Activated gamma-delta T cell treated with Interleukin-2 at 50 U/mL for 16 hours (primary cell): ENCODE data around the gene BCL2L13.
"Not testable (repeated sequence)": the region's sequence is repeated elsewhere in the genome, so short reads cannot be mapped to it uniquely, and the experiment has no call there.

ENCODE experiments used
- DNase-seq: peaks from one replicate; pipeline ENCODE4 v3.0.0-alpha.2; 2020

Gene BCL2L13

DNA sequence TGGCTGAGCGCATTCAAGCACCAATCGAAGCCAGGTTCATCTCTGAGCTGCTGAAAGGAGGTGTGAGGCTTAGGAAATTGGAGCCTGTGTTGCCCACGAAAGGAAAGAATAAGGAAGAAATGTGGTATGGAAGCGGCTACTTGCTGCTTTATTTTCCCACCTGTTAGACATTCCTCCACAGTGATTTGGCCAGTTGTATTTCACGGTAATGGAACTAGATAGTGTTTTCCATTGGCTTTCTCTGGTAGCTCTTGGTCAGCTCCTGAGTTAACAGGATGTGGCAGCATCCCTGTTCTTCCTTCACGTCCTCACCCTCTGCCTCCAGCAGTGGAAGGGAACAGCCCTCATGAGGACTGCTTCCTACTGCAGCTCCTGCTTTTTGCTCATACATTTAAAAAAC lies 91.0 kb downstream of the BCL2L13 start:
- no peak for DNase-seq

DNA sequence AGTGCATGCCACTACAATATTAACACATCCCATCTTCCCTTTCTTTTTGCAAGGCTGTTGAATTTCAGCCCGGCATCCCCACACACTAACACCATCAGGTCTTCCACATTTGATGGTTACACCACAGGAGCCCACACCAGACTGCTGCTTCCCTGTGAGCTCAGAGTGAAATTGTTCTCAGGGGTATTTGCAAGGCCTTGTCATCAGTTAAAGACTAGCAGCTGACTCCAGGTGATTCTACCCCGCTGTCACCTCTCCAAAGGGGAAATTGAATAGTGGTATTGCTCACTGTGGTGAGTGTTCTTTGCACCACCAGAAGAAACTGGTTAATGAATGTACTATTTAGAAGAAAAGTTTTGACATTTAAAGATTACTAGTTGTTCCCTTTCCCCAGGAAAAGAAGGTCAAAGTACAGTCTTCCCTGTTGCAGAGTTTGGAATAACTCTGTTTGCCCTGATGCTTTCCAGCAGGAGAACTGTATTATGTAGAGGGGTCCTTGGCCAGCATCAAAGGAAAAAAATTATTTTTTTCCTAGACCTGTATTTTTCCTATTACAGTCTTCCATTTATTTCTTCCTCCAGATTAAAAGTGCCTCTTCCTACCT lies 93.8 kb downstream of the BCL2L13 start:
- no peak for DNase-seq

DNA sequence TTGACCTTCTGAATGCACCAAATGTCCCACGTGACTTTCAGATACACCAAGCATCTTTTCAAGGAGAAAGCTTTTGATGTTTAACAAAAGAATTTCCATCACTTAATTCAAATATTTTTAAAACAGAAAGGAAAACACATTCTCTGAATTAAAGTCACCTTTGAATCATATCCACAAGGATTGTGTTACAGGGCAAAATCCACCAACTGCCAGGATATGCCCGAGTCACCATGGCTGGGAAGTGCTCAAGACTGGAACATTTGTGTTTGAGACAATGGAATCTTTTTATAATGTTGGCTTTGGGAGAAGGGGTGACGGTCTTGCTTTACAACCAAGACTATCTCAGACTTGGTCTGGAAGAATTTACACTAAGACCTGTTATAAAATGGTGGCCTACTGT lies 94.9 kb downstream of the BCL2L13 start:
- DNase-seq: no peak

DNA sequence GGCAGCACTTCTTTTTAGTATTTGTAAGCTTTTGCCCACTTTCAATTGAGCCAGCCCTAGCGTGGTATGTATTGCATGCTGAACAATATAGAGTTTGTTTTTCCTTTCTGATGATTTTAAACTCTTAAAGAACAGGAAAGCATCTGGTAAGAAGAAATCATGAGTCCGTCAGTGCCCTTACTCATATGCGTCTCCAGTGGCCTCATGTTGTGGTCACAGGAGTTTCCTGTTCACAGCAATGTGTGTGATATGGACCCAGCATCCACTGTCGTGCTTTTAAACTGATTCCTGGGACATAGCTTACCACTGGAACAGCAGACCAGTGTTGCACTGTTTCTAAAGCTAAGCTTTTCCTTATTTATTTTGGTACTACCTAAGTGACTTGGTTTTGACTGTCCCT lies 95.6 kb downstream of the BCL2L13 start:
- no peak for DNase-seq

DNA sequence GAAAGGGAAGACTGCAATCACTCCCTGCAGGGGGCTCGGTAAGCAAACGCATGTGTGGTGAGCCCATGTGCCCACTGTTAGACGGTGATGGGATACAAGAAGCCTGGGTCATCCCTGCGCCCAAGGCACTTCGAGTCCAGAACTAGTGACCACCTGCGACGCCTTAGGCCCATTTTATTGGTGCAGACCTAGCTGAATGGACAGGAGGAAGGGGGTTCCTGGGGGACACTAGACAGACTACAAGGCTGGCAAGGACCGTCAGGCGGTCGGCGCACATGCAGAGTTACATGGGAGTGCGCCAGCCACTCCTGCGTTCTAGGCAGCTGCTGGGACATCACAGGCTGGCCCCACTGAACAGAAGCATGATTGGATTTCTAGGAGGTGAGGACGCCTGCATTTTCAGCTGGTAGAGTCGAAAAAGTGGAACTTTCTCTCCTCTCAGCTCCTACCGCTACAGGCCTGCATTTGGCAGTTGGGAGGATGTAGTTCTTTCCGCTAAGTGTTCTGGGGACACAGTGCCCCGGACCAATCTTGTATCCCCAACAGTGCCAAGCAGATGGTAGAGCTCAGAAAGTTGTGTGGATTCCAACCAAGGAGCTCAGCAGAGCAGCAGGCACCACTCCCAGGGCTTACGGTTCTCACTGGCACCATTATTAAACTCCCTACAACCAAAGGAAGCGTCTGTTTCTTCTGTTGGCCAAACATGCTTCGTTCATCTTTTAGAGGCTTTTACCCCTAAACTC lies 100.0 kb downstream of the BCL2L13 start:
- no peak for DNase-seq

DNA sequence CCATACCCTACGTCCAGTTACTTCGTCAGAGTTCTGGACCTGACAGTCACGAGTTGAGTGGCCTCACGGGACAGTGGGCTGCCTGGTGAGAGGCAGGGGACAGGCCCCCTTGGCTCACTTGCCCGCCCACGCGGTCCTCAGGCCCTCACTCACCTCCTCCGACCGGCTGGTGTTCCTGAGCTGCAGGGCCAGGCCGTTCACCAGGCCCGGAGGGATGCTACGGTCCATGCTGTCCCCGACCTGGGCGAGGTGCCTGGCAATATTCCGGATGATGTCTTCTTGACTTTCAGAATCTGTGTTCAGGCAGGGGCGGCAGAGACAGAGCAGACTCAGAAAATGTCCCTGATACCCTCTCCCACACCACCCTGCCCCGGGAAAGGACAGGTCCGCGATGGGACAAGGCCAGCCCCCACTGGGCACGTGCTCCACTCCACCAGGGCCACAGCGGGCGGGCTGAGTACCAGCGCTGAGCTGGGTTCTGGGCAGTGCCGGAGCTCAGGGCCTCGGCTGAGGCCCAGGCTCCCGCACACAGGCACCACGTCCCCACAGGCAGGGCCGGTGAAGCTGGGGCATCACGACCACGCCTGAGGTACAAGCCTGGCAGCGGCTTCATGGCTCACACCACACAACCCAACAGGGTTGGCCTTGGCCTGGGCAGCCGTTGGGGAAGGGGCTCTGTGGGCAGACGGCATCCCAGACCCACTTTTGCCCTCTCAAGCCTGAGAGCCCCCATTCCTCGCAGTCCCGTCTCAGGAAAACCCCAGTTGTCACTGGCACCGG lies 100.8 kb downstream of the BCL2L13 start:
- DNase-seq: no peak

DNA sequence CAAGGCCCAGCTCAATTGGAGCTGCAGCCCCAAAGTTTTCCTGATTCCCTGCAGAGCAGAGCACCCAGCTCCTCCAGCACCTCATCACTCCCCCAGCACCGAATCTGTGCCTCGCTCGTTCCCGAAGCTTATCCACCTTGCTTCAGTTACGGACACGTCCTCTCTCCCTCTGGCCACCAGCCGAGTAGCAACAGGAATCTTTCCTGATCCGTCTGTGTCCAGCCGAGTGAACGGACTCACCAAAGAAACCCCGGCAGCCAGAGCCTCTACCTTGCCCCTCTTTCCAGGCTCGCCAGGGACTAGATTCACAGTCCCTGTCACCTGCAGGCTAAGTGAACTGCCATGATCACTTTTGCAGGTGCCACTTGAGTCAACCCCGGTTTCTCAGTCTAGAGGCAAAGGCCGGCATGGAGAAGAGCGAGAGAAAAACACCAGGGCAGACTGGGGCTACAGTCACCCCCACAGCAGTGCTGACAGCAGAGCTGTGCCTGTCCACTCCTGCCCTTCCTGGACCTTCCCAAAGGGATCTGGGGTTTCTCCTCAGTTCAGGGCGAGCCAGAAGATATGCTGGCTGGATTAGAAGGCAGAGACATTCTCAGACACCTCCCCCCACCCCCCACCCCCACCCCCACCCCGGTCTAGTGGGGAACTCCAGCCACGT lies 103.4 kb downstream of the BCL2L13 start:
- DNase-seq: no peak

DNA sequence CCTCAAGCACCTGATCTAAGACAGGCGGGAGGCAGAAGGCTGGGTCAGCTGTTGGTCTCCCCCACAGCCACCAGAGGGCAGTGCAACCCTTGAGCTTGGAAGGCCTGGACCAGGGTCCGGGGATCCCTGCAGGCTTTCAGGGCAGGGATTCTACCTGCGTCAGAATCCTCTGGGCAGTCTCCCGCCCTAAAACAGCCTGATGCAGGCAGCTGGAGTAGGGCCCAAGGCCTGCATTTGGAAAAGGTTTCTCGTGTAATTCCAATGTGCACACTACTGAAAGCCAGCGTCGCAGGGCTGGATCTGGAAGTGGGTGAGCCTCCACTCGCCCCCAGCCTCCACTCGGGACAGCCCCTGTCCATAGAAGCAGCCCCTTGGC lies 104.0 kb downstream of the BCL2L13 start:
- peak; percentile 62 for DNase-seq

DNA sequence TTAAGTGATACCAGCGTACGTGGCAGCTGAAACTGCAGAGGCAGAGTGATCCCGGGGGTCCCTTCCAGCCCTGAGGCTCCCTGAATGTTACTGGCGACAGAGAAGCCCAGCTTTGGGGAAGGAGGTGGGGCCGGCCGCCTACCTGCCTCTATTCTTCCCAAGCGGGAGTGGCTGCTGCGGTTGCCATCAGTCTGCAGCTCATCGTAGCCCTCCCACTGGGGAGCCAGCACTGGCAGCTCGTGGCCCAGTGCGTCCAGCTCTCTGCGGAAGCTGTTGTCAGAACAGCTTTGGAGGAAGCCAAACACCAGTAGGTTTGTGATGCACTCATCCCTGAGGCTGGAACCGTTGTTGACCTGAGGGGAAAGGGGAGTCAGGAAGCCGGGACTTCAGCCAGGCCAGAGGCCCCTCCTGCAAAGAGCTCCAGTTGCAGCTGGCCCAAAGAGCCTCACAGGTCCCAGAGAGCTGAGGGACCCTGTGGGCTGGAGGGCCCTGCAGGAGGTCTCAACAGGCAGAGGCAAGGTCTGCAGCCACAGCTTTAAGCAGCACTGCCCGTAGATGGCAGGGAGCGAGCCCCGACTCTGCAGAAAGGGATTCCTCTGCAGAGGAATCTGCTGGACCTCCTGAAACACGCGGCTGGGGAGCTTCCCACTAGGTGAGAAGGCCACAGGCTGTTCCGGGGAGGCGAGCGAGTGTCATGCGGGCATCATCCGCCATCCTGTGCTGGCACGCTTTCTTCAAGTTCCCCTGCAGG lies 105.3 kb downstream of the BCL2L13 start:
- no peak for DNase-seq

DNA sequence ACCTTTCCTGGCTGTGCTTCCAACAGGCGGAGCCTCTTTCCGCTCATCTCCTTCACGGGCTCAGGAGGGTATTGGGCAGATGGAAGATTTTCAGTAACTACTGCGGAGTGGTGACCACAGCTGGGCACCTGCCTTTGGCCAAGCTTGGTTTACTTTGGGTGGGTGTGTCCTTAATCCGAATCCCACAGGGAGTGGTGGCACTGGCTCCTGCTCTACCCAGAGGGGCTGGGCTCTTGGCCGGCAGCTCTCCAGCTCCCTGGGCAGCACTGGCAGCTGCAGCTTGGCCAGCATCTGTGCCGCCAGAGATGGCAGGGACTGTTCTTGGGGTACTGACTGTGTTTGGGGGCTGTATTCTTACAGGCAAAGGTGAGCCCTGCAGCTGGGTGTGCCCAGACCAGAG lies 105.9 kb downstream of the BCL2L13 start:
- DNase-seq: no peak

DNA sequence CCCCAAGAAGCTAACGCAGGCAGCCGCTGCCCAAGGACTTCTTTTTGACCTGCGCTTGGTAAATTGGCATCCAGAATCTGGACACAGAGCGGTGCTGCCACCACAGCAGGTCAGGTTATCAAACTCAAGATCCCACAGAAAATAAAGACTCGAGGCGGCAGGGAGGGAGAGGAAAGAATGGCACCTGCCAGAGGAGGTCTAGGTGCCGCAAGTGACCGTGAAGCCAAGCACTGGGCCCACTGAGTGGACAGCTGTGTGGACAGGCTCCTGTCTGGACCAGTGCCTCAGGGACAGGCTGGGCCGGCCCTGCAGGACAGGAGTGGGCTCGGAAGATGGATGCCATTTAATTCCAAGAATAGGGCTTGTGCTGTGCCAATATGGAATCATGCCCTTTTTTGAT lies 108.4 kb downstream of the BCL2L13 start:
- no peak for DNase-seq

DNA sequence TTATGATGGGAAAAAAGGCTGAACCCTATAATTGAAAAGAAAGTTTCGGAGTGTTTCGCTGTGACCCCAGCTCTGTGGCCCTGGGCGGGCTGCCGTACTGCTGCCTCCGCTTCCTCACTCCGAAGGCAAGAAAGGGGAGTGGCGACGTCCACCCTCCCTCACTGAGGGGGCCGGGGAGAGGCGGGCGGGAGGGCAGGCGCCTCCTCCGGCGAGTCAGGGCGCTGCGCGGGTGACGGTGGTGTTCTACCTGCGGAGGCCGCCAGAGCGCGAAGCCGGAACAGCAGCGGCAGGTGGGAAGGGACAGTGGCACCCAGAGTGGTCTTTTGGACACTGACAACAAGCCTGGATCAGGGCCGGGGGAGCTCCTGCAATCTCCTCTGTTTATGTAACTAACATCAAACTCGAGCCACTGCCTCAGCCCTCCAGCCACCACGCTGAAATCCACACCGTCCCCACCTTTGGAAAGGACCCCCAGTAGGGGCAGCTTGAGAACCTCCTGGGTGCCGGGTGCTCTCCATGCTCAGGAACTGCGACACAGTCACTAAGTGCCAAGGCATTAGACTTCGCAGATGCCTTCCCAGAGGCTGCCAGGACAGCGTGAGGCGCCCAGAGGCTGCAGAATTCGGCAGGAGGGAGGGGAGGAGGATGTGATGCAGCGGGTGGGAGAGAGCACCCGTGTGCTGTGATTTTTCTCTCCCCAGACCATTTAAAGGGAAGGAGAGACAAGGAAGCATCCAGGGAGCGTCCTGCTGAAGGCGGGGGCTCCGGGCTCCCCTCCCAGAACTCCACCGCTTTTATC lies 110.2 kb downstream of the BCL2L13 start:
- DNase-seq: no peak

DNA sequence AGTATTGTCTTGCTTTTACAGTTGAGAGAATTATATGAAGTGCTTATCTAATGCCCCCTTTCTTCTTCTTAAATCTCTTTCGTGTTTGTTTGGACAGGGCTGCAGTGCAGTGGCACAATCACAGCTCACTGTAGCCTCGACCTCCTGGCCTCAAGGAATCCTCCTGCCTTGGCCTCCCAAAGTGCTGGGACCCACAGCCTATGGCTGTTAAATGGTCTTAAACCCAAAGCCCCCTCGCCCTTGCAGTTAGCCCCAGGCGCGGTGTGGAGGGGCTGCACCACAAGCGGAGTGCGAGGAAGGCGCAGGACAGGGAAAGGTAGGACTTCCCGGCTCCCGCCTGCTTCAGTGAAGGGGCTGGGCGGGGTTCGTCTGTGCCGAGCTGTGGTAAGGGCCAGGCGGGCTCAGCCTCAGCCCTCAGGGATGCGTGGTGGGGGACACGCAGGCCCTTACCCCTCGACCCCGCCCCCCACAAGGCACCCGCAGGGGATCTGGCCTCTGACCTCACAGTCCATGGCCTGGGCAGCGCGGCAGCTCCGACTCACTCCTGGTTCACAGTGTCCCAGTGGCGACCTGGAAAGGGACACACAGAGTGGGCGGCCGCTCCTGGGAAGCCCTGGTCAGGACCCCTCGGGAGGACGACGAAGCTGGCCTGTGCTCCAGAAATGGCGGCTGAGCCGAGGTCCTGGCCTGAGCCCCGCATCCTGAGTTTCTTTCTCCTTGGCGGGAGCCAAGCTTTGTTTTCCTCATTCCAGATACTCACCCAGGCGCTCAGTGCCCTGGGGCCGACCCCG lies 111.2 kb downstream of the BCL2L13 start:
- no peak for DNase-seq

DNA sequence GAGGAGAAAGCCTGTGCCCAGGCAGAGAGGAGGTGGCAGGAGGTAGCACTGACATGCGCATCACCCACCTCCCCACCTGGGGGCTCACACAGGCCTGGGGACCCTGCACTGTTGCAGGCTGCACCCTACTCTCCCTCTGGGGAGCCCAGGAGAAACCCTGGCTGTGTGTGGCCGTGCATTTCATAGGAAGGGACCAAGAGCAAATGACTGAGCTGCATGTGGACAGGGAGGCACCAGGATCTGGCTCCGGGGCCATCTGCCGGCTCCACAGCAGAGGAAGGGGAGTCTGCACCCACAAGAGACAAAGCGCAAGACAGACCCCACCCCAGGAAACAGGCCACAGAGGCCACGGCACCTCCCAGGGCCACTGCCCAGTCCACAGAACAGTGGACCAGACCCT lies 113.0 kb downstream of the BCL2L13 start:
- DNase-seq: no peak

DNA sequence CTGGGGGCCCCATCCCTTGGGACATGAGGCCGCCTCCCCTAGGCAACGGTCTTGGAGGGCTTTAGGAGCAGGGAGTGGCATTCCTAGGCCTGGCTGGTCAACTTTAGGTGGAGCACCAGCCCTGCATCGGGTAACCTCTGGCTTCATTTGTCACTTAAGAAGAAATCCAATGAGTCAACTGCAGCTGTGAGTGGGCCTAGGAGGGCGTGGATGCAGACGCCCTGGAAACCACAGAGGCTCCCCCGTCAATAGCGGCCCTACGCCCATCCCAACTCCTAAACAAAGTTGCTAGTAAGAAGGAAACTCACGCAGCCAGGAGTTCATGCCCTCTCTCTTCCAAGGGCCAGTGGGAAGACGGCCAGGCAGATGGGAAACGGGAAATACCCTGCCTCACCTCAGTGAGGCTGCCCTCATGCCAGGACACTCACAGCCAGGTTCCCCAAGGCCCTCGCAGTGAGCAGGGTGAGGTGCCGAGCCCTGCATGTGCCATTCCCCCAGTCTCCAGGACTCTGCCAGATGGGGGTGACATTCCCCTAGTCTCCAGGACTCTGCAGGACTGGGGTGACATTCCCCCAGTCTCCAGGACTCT lies 114.9 kb downstream of the BCL2L13 start:
- no peak for DNase-seq

DNA sequence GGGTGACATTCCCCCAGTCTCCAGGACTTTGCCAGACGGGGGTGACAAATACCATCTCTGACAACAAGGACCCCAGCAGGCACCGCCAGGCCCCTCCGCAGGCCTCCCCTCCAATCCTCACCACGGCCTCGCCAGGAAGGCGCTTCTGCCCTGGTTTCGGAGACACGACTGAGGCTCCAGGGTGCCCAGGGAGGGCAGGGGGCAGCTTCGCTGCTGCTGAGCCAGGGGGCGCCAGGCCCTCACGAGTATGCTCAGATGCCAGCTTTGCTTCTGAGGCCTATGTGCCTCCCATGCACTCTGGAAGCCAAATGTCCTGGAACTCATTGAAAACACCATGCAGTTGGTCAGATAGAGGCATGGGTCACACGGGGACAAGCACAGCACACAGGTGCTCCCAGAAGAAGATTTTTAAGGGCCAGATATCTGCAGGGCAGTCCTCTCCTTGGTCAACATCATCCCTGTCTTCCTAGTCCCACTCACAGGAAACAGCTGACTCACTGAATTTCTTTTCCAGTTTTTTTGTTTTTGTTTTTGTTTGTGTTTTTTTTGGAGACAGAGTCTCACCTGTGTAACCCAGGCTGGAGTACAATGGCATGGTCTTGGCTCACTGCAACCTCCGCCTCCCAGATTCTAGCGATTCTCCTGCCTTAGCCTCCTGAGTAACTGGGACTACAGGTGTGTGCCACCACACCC lies 115.8 kb downstream of the BCL2L13 start:
- DNase-seq: no peak

DNA sequence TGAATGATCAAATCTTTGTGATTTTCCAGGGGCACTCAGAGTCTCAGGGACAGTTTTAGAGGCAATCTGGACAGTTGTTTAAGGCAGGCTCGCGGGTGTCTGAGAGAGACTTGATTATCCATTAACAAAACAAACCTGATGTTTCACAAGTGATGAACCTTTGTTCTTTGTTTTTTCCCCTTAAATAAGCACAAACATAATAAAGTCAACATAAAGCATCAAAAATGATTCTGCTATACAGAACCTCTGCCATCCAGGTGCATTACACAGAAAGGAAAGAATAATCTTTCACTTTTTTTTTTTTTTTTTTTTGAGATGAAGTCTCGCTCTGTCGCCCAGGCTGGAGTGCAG lies 122.6 kb downstream of the BCL2L13 start:
- no peak for DNase-seq

DNA sequence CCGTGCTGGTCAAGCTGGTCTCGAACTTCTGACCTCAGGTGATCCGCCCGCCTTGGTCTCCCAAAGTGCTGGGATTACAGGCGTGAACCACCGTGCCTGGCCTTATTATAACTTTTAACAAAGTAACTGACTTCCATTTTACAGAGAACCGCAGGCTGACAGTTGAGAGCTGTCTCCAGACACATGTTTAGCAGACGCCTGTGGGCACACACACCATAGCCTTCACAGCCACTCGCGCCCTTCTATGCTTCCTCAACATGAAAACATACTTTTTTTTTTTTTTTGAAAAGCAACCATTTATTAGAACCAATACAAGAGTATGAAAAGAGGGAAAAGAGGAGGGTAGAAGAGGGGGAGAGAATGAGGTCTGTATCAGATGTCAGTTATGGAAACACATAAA lies 124.9 kb downstream of the BCL2L13 start:
- DNase-seq: not testable (repeated sequence)

DNA sequence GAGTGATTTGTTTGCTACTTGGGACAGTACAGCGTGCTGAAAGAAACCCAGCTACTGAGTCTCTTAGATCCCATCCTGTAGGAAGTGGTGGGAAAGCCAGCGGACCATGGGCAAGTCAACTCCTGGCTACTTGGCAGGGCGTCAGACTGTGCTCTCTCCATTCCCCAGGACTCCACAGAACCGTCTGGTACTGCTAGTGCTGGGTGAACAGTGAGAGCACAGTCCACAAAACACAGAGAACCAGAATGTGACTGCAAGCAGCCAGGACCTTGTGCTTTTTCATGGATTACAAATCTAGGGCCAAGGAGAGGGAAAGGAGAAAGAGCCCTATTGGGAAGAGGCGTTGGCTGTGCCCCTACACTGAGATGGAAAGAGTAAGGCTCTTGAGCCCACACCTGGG lies 125.5 kb downstream of the BCL2L13 start:
- no peak for DNase-seq

DNA sequence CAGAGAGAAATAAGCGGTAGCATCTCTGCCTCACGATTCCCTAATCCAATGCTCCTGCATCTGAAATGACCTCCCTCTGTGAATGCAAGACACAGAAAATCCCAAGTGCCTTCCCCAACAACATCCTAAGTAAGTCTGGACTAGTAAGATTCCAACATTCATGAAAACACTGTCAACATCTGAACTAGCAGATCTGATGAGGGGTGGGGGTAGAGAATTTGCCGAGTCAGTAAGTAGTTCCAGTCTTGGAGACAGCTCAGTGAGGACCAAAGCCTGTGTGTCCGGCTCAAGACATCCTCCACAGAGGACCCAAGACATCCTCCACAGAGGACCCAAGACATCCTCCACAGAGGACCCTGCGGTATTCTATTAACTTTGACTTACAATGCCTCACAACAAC lies 126.3 kb downstream of the BCL2L13 start:
- DNase-seq: not testable (repeated sequence)
